ENCODE measurements around the gene CRYGN. TPM values are rescaled to one million over a fixed set of nuclear protein-coding genes. Genes with fewer than 3 reads are reported as not detected.

CRYGN gene
- polyA plus RNA-seq, 1 donor (not counting 4 experiments of a cell fraction or from before 2014, with no cell fraction given) = not detected

GRCh38 chr7:151435971-151436370 lies 4.0 kb downstream of the CRYGN start:
- no peaks in the 10 kb centered on the region for H3K9me3 ChIP-seq (ENCODE audit: control insufficient read depth, low read depth, low read length)
- DNase-seq (ENCODE audit: low read depth, low spot score) (no peak), FAIRE-seq (no peak)
- no peak overlapping the region for H3K4me3 ChIP-seq (ENCODE audit: control insufficient read depth in 2 of 3, extremely low read depth in 1 of 3, insufficient read depth in 2 of 3, low read depth in 1 of 3, low read length in 3 of 3)
- TF ChIP-seq EZH2 (IDR thresholded peaks at IDR 0.05; ENCODE audit: low read length) = no peak
- no peak for TF ChIP-seq CTCF (optimal IDR thresholded peaks at IDR 0.05 in 1 of 3, IDR thresholded peaks at IDR 0.05 in 1 of 3, conservative IDR thresholded peaks at IDR 0.05 in 1 of 3; ENCODE audit: extremely low read depth in 1 of 3, insufficient read depth in 2 of 3, low read length in 3 of 3)
- H3K4me1 ChIP-seq (ENCODE audit: control insufficient read depth, extremely low read depth, insufficient read depth, low read length) = peaks cover 11% of the 10 kb centered on the region
- peaks cover 24% of the 10 kb centered on the region for H3K27me3 ChIP-seq (ENCODE audit: control insufficient read depth, extremely low read depth, insufficient read depth, low read length)
- H3K9me1 ChIP-seq (ENCODE audit: control insufficient read depth, extremely low read depth, insufficient read depth, low read length) = no peaks in the 10 kb centered on the region
- no peak overlapping the region for H3K27ac ChIP-seq (ENCODE audit: control insufficient read depth, insufficient read depth, low read length)
- H3K36me3 ChIP-seq (ENCODE audit: control insufficient read depth in 2 of 2, extremely low read depth in 1 of 2, insufficient read depth in 2 of 2, low read length in 2 of 2) = no peaks in the 10 kb centered on the region
- no peak overlapping the region for H3K9ac ChIP-seq (ENCODE audit: control insufficient read depth, extremely low read depth, insufficient read depth, low read length)
- no peak overlapping the region for H2AFZ ChIP-seq (ENCODE audit: control insufficient read depth, low read length)
- no peaks in the 10 kb centered on the region for H4K20me1 ChIP-seq (ENCODE audit: control insufficient read depth, extremely low read depth, insufficient read depth, low read length)
- H3K4me2 ChIP-seq (ENCODE audit: control insufficient read depth, extremely low read depth, insufficient read depth, low read depth, low read length) = no peak overlapping the region
- H3K79me2 ChIP-seq (ENCODE audit: control insufficient read depth, insufficient read depth, low read length) = no peaks in the 10 kb centered on the region
- dilution Hi-C loops (cut with MboI; ENCODE audit: extremely low pct_ligation_motif_present, low sequenced_read_pairs) = no loop called here

GRCh38 chr7:151435103-151435916 lies 4.6 kb downstream of the CRYGN start:
- FAIRE-seq (no peak), DNase-seq (ENCODE audit: low read depth, low spot score) (no peak)
- Histone ChIP-seq H3K4me1 (ENCODE audit: control insufficient read depth, extremely low read depth, insufficient read depth, low read length) (peaks cover 11% of the 10 kb centered on the region), H3K9ac (ENCODE audit: control insufficient read depth, extremely low read depth, insufficient read depth, low read length) (no peak overlapping the region), H3K36me3 (ENCODE audit: control insufficient read depth in 2 of 2, extremely low read depth in 1 of 2, insufficient read depth in 2 of 2, low read length in 2 of 2) (no peaks in the 10 kb centered on the region), H4K20me1 (ENCODE audit: control insufficient read depth, extremely low read depth, insufficient read depth, low read length) (no peaks in the 10 kb centered on the region), H3K4me2 (ENCODE audit: control insufficient read depth, extremely low read depth, insufficient read depth, low read depth, low read length) (no peak overlapping the region), H3K4me3 (ENCODE audit: control insufficient read depth in 2 of 3, extremely low read depth in 1 of 3, insufficient read depth in 2 of 3, low read depth in 1 of 3, low read length in 3 of 3) (no peak overlapping the region), H2AFZ (ENCODE audit: control insufficient read depth, low read length) (no peak overlapping the region), H3K27ac (ENCODE audit: control insufficient read depth, insufficient read depth, low read length) (no peak overlapping the region), H3K9me1 (ENCODE audit: control insufficient read depth, extremely low read depth, insufficient read depth, low read length) (no peaks in the 10 kb centered on the region), H3K79me2 (ENCODE audit: control insufficient read depth, insufficient read depth, low read length) (no peaks in the 10 kb centered on the region), H3K9me3 (ENCODE audit: control insufficient read depth, low read depth, low read length) (no peaks in the 10 kb centered on the region), H3K27me3 (ENCODE audit: control insufficient read depth, extremely low read depth, insufficient read depth, low read length) (peaks cover 17% of the 10 kb centered on the region)
- dilution Hi-C loops (cut with MboI; ENCODE audit: extremely low pct_ligation_motif_present, low sequenced_read_pairs) = no loop called here
- TF ChIP-seq EZH2 (IDR thresholded peaks at IDR 0.05; ENCODE audit: low read length) (no peak), CTCF (optimal IDR thresholded peaks at IDR 0.05 in 1 of 3, IDR thresholded peaks at IDR 0.05 in 1 of 3, conservative IDR thresholded peaks at IDR 0.05 in 1 of 3; ENCODE audit: extremely low read depth in 1 of 3, insufficient read depth in 2 of 3, low read length in 3 of 3) (no peak)

All from keratinocyte (primary cell).